Neural progenitor cell (in vitro differentiated cells): ENCODE measurements around the gene RSRP1.
"Not testable (repeated sequence)": the region's sequence is repeated elsewhere in the genome, so short reads cannot be mapped to it uniquely, and the experiment has no call there.

ENCODE experiments used
- CTCF ChIP-seq: fragments of 200-600 bp; sonication (generic); IDR thresholded peaks from 2 replicates; pipeline ENCODE4 v1.5.1; 2017; ENCODE audit warnings: antibody characterized with exemption, mild to moderate bottlenecking
- EZH2 ChIP-seq: fragments of 200-600 bp; sonication (generic); IDR thresholded peaks from 2 replicates; pipeline ENCODE4 v1.6.1; 2017; ENCODE audit warnings: antibody characterized with exemption, mild to moderate bottlenecking, moderate library complexity
- EZH2phosphoT487 ChIP-seq: fragments of 200-600 bp; sonication (generic); IDR thresholded peaks from 2 replicates; pipeline ENCODE4 v1.6.1; 2017; ENCODE audit warnings: antibody characterized with exemption

DNA sequence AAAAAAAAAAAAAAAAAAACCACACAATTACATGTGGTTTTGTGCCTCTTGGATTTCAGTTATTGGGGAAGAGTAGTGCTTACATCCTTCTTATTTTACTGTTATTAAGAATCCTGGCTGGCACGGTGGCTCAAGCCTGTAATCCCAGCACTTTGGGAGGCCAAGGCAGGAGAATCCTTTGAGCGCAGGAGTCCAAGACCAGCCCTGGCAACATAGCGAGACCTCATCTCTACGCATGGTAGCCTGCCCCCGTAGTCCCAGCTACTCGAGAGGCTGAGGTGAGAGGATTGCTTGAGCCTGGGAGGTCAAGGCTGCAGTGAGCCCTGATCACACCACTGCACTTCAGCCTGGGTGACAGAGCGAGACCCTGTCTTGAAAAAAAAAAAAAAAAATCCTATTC is 11.0 kb downstream of the RSRP1 start:
- not testable (repeated sequence) for TF ChIP-seq CTCF, EZH2, EZH2phosphoT487
